OCI-LY3 (cell line): ENCODE data around the gene UBAP2L.

ENCODE experiments used
- EZH2phosphoT487 ChIP-seq: fragments of 200-600 bp; shearing (Covaris generic); IDR thresholded peaks from 2 replicates; pipeline ENCODE4 v1.6.1; 2018; ENCODE audit warnings: antibody characterized with exemption, mixed run types, low read depth
- TF ChIP-seq, protein P1 (sequence below): fragments of 200-600, 300-600 bp; sonication (generic); IDR thresholded peaks from 2 replicates; pipeline ENCODE4 v1.5.1; 2014; ENCODE audit warnings: antibody characterized with exemption, low read length, low read depth

DNA sequence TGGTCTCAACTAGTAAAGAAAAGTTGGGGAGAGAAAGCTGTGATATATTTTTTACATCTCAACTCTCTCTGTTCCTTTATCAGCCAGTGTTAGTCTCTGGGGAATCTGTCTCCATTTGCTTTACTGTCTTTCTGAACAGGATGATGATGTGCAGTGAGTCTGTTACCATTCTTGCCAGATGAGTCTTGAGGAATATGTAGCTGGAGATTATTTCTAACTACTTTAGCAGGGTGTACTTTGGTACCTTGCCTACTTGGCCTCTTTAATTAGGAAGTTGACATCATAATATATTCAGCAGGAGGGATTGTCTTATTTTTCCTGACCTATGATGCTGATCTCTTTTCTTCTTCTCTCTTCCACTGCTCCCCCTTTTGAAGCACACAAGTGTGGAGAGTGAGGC is 35.9 kb downstream of the UBAP2L start:
- TF ChIP-seq, protein P1, sequence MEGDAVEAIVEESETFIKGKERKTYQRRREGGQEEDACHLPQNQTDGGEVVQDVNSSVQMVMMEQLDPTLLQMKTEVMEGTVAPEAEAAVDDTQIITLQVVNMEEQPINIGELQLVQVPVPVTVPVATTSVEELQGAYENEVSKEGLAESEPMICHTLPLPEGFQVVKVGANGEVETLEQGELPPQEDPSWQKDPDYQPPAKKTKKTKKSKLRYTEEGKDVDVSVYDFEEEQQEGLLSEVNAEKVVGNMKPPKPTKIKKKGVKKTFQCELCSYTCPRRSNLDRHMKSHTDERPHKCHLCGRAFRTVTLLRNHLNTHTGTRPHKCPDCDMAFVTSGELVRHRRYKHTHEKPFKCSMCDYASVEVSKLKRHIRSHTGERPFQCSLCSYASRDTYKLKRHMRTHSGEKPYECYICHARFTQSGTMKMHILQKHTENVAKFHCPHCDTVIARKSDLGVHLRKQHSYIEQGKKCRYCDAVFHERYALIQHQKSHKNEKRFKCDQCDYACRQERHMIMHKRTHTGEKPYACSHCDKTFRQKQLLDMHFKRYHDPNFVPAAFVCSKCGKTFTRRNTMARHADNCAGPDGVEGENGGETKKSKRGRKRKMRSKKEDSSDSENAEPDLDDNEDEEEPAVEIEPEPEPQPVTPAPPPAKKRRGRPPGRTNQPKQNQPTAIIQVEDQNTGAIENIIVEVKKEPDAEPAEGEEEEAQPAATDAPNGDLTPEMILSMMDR = no peak
- no peak for TF ChIP-seq EZH2phosphoT487
